Small intestine (tissue), 7 donors: Measurements from ENCODE around the gene LHPP. TPM values are rescaled to one million over a fixed set of nuclear protein-coding genes. Genes with fewer than 3 reads are reported as not detected.

Experiments
- DNase-seq, 2 donors: peaks; one replicate each; pipeline versions ENCODE4 v3.0.0 to v3.0.0-alpha.2; 2013
- FAIRE-seq: peaks from 2 replicates; lab custom pipeline; 2012; peaks lifted over from hg19 to GRCh38; lab: Jason Lieb, UNC
- H3K27ac ChIP-seq, 3 donors: one replicate each; pipeline ENCODE4 v1.5.1; 2013; ENCODE audit warnings: low read length in 2 of 3, mild to moderate bottlenecking in 2 of 3, control low read depth in 1 of 3, inconsistent platforms in 1 of 3, low read depth in 1 of 3, moderate library complexity in 1 of 3
- H3K27me3 ChIP-seq, 3 donors: one replicate each; pipeline ENCODE4 v1.6.1; 2013; ENCODE audit warnings: low read length in 3 of 3, inconsistent platforms in 1 of 3; ENCODE audit not compliant: control insufficient read depth in 3 of 3, insufficient read depth in 3 of 3
- H3K36me3 ChIP-seq, 3 donors: one replicate each; pipeline ENCODE4 v1.6.1; 2013; ENCODE audit warnings: low read length in 3 of 3, inconsistent platforms in 1 of 3, low read depth in 1 of 3, mild to moderate bottlenecking in 1 of 3, moderate library complexity in 1 of 3; ENCODE audit not compliant: control insufficient read depth in 3 of 3, insufficient read depth in 2 of 3
- H3K4me1 ChIP-seq, 3 donors: one replicate each; pipeline ENCODE4 v1.6.1; 2013; ENCODE audit warnings: low read length in 2 of 3, inconsistent platforms in 1 of 3, low read depth in 1 of 3, mild to moderate bottlenecking in 1 of 3, moderate library complexity in 1 of 3; ENCODE audit not compliant: control insufficient read depth in 3 of 3, insufficient read depth in 2 of 3
- H3K4me3 ChIP-seq, 3 donors: one replicate each; pipeline ENCODE4 v1.5.1; 2013; ENCODE audit warnings: low read length in 3 of 3, control low read depth in 1 of 3, inconsistent platforms in 1 of 3, low read depth in 1 of 3, mild to moderate bottlenecking in 1 of 3, moderate library complexity in 1 of 3
- H3K9me3 ChIP-seq, 2 donors: one replicate each; pipeline ENCODE4 v1.6.1; 2013; ENCODE audit warnings: low read depth in 1 of 2, low read length in 1 of 2; ENCODE audit not compliant: control insufficient read depth in 2 of 2, insufficient read depth in 1 of 2
- WGBS, 3 donors: extraction: QIAGEN DNeasy Blood & Tissue Kit; methylation state at CpG; one replicate each; pipeline ENCODE4 v1.1.7; 2013; 5-methylcytosine and 5-hydroxymethylcytosine counted together
- polyA plus RNA-seq, 4 donors: library from polyadenylated mRNA; stranded (reverse) in 3 of 4; unstranded in 1 of 4; fragments of 200-250 nt in 3 of 4; fragments of 120-200 nt in 1 of 4; gene quantifications; one replicate each; pipeline versions ENCODE4 v1.2.1 to v1.2.3, GENCODE V29; 2013
- donor health status: healthy with polysubstance abuse.
- donor health status: control.
- donor health status: control.
- donor health status: Bipolar disorder and iron deficiency.
- donor health status: healthy.

The LHPP gene
- polyA plus RNA-seq, 4 donors: 17.2 to 47.7 (median 35.0) TPM

DNA sequence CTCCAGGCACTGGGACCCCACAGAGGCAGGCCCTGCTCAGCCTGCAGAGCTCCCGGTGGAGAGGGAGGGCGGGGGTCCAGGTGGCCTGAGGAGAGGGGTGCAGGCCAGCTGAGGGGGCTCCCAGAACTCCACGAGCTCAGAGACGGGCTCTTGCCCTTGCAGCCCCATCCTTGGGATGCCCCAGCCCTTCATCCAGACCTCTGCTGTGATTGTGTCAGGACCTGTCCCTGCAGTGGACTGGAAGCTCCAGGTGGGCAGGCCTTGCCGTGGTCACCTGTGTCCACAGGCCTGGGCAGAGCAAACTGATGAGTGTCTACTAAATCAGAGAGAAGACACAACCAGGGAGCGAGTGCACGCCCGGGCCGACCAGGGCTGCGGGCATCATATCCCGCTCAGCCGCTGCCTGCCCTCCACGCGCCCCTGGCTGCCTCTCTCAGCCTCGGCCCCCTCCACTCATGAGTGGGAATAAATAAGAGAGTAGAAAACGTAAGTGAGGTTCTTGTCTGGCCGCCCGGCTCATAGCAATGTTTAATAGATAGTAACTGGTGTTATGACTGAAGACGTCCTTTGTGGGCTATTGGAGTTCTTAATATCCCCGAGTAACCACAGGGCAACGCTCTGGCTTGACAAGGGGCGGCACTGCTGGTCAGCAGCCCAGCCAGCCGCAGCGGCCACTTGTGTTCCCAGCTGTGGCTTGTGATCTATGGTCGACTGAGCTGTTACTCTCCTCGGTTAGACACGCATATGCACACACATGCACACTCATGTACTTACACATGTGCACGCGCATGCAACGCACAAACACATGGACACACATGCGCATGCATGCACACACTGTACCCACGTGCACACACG is 105.6 kb downstream of the LHPP start:
- no peak overlapping the region for H3K4me3 ChIP-seq
- no peak overlapping the region for H3K27ac ChIP-seq
- no peaks in the 10 kb centered on the region for H3K27me3 ChIP-seq
- FAIRE-seq: no peak
- peaks cover 0 to 8% (median 0%) of the 10 kb centered on the region in 3 donors for H3K36me3 ChIP-seq
- DNase-seq: no peak
- H3K4me1 ChIP-seq: no peaks in the 10 kb centered on the region
- WGBS, 3 donors: 90 to 94% (median 92%) methylated on average over 33 of the region's 33 CpGs
- no peaks in the 10 kb centered on the region for H3K9me3 ChIP-seq

DNA sequence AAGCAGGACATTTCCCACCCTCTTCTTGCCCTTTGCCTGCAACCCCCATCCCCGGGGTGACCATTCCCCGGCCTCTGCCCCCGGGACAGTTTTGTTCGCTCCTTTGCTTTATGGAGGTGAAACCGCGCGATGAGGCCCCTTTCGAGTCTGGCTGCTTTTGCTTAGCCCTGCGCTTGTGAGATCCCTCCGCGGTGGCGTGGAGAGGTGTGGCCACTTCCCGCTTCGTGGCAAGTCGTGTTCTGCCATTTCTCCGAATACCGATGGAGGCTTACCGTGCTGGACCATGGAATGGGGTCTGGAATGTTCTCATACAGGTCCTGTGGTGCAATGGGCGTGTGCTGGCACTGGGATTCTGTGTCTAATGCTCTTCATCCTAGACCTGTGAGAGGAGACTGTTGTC is 106.7 kb downstream of the LHPP start:
- H3K4me3 ChIP-seq: no peak overlapping the region
- no peaks in the 10 kb centered on the region for H3K27me3 ChIP-seq
- no peaks in the 10 kb centered on the region for H3K9me3 ChIP-seq
- H3K27ac ChIP-seq: no peak overlapping the region
- peaks cover 0 to 8% (median 0%) of the 10 kb centered on the region in 3 donors for H3K36me3 ChIP-seq
- no peak for DNase-seq
- WGBS, 3 donors: 90 to 94% (median 93%) methylated on average over 19 of the region's 19 CpGs
- H3K4me1 ChIP-seq: no peaks in the 10 kb centered on the region
- FAIRE-seq: no peak

GRCh38 chr10:124568848-124569622 is 107.4 kb downstream of the LHPP start:
- peaks cover 0 to 12% (median 0%) of the 10 kb centered on the region in 3 donors for H3K36me3 ChIP-seq
- WGBS, 3 donors: 77 to 90% (median 85%) methylated on average over 21 of the region's 21 CpGs
- no peaks in the 10 kb centered on the region for H3K4me1 ChIP-seq
- FAIRE-seq: no peak
- H3K4me3 ChIP-seq: no peak overlapping the region
- no peaks in the 10 kb centered on the region for H3K27me3 ChIP-seq
- no peaks in the 10 kb centered on the region for H3K9me3 ChIP-seq
- no peak for DNase-seq
- H3K27ac ChIP-seq: no peak overlapping the region

GRCh38 chr10:124569623-124570470 is 108.2 kb downstream of the LHPP start:
- DNase-seq (no peak), FAIRE-seq (no peak)
- H3K9me3 ChIP-seq: no peaks in the 10 kb centered on the region
- H3K36me3 ChIP-seq: peaks cover 0 to 12% (median 0%) of the 10 kb centered on the region in 3 donors
- H3K27ac ChIP-seq: no peak overlapping the region
- no peaks in the 10 kb centered on the region for H3K4me1 ChIP-seq
- no peak overlapping the region for H3K4me3 ChIP-seq
- WGBS, 3 donors: 77 to 88% (median 81%) methylated on average over 11 of the region's 11 CpGs
- H3K27me3 ChIP-seq: no peaks in the 10 kb centered on the region

DNA sequence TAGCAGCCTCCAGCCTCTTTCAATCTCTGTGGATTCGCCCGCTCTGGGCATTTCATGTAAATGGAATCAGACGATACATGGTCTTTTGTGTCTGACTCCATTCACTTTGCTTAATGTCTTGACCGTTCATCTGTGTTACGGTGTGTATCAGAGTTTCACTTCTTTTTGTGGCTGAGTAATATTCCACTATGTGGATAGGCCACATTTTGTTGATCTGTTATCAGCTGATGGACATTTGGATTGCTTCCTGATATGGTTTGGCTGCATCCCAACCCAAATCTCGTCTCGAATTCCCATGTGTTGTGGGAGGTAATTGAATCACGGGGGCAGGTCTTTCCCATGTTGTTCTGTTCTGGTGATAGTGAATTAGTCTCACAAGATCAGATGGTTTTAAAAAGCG is 109.0 kb downstream of the LHPP start:
- Histone ChIP-seq H3K27me3 (no peaks in the 10 kb centered on the region), H3K27ac (no peak overlapping the region), H3K4me1 (no peaks in the 10 kb centered on the region), H3K9me3 (no peaks in the 10 kb centered on the region), H3K36me3 (peaks cover 0 to 12% (median 0%) of the 10 kb centered on the region in 3 donors), H3K4me3 (no peak overlapping the region)
- no peak for FAIRE-seq
- WGBS, 3 donors: 84 to 89% (median 88%) methylated on average over 9 of the region's 9 CpGs
- no peak for DNase-seq

DNA sequence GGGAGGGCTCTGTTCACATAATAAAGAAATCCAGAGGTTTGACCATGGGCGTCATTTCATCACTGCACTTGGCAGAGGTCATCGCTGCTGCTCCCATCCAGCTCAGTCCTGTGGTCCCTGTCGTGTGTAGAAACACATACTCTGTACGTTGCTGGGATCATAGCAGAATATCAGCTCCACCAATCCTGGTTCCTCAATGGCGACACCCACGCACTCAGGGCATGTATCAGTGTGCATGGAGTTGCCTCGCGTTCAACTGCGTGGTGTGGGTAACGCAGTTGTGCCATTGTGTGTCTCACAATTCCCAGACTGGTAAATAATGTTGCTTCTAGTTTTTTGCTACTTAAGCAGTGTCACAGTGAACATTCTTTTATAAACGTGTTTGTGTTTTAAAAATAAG is 111.1 kb downstream of the LHPP start:
- no peak for FAIRE-seq
- no peak for DNase-seq
- Histone ChIP-seq H3K4me1 (no peaks in the 10 kb centered on the region), H3K9me3 (no peaks in the 10 kb centered on the region), H3K4me3 (no peak overlapping the region), H3K36me3 (peaks cover 0 to 12% (median 0%) of the 10 kb centered on the region in 3 donors), H3K27me3 (no peaks in the 10 kb centered on the region), H3K27ac (no peak overlapping the region)
- WGBS, 3 donors: 86 to 93% (median 91%) methylated on average over 11 of the region's 11 CpGs

- no peaks in the 10 kb centered on the region for H3K9me3 ChIP-seq
- H3K4me1 ChIP-seq: no peaks in the 10 kb centered on the region
- H3K27ac ChIP-seq: no peak overlapping the region
- no peaks in the 10 kb centered on the region for H3K27me3 ChIP-seq
- DNase-seq (no peak), FAIRE-seq (no peak)
- WGBS, 3 donors: 87 to 90% (median 88%) methylated on average over 25 to 31 of the region's 31 CpGs
- H3K4me3 ChIP-seq: no peak overlapping the region
- H3K36me3 ChIP-seq: peaks cover 0 to 10% (median 0%) of the 10 kb centered on the region in 3 donors
Measured at GRCh38 chr10:124573726-124574455, 112.3 kb downstream of the LHPP start.
